Muscle of leg (tissue), 11 donors: ENCODE results near the gene IFNA8. TPM values are rescaled to one million over a fixed set of nuclear protein-coding genes. Genes with fewer than 3 reads are reported as not detected.
"Not testable (repeated sequence)": the region's sequence is repeated elsewhere in the genome, so short reads cannot be mapped to it uniquely, and the experiment has no call there.

Source experiments
- DNase-seq: peaks from one replicate; pipeline ENCODE4 v3.0.0; 2013
- H3K27ac ChIP-seq: one replicate; pipeline ENCODE4 v1.5.1; 2013; ENCODE audit warnings: mild to moderate bottlenecking, low read length, control low read depth
- H3K27me3 ChIP-seq: one replicate; pipeline ENCODE4 v1.6.1; 2013; ENCODE audit warnings: low read length; ENCODE audit not compliant: control insufficient read depth, insufficient read depth
- H3K36me3 ChIP-seq: one replicate; pipeline ENCODE4 v1.6.1; 2013; ENCODE audit warnings: low read length; ENCODE audit not compliant: control insufficient read depth, insufficient read depth
- H3K4me1 ChIP-seq: one replicate; pipeline ENCODE4 v1.6.1; 2013; ENCODE audit warnings: low read length; ENCODE audit not compliant: control insufficient read depth, insufficient read depth
- H3K4me3 ChIP-seq: one replicate; pipeline ENCODE4 v1.5.1; 2013; ENCODE audit warnings: low read length, control low read depth
- H3K9me3 ChIP-seq: replicated peaks from 2 replicates; pipeline ENCODE4 v1.6.1; 2013; ENCODE audit warnings: low read depth, low read length; ENCODE audit not compliant: control insufficient read depth
- WGBS: methylation state at CpG from one replicate; pipeline ENCODE4 v1.1.5; 2013; ENCODE audit warnings: missing lambda C conversion rate; ENCODE audit not compliant: insufficient coverage; 5-methylcytosine and 5-hydroxymethylcytosine counted together
- polyA plus RNA-seq, 8 donors: library from polyadenylated mRNA; unstranded; fragments of 120-200 nt; gene quantifications; one replicate each; pipeline versions ENCODE4 v1.2.1 to v1.2.3, GENCODE V29; 2013; ENCODE audit warnings: inconsistent platforms in 1 of 8, low replicate concordance in 1 of 8; ENCODE audit not compliant: insufficient read length in 8 of 8, insufficient read depth in 1 of 8
- total RNA-seq: library from RNA; stranded (reverse); fragments of 120-200 nt; gene quantifications from one replicate; pipeline ENCODE4 v1.2.4, GENCODE V29; 2013

The IFNA8 gene
- total and polyA plus RNA-seq, 9 donors, result not detected

DNA sequence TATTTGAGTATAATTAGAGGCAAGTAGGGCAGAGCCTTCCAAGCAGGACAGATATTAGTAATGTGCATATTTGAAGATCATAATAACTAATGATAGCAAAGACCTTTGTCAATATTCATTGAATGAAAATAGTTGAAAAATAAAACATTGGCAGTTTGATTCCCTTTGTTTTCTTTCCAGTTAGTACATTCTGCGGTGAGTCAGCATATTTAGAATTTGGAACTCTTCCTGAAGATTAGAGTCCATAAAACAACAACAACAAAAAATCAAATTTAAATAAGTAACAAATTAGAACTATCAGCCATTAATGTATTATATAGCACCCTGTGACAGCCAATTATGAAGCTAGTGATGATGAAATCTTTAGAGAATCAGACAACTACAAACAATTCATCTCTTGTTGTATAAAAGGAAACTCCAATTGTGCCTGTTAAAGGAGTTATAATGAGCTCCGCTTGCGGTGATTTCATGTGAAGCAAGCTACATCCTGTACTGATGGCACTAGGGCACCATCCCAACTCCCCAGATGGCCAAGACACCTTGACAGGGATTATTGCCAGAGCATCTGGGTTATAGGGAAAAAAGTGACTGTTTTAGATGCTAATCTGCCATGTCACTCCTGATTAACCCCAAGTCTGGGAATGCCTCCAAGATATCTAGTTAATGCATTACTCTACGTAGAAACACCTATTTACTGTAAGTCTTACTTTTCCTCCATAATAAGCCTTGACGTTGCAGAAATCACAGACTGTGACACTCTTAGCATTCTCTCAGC, 6.8 kb downstream of the IFNA8 start:
- no peaks in the 10 kb centered on the region for H3K9me3 ChIP-seq
- 44% methylated on average over 2 of the region's 5 CpGs for WGBS
- no peaks in the 10 kb centered on the region for H3K27me3 ChIP-seq

DNA sequence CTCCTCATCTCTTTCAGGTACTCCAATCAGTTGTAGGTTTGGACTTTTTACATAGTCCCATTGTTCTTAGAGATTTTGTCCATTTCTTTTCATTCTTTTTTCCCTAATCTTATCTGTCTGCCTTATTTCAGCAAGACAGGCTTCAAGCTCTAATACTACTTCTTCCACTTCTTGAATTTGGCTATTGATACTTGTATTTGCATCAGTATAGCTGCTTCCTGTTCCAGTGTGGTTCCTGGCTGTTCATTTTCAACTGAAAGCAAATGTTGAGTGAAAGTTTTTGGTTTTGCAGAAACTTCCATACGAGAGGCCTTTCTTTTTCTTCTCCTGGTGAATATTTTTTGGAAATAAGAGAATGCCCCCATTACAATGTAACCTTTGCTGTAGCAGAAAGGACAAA, 19.3 kb downstream of the IFNA8 start:
- no peak overlapping the region for H3K27ac ChIP-seq
- no peak for DNase-seq
- H3K27me3 ChIP-seq, result no peaks in the 10 kb centered on the region
- H3K4me3 ChIP-seq, result no peak overlapping the region
- no peaks in the 10 kb centered on the region for H3K36me3 ChIP-seq
- no peaks in the 10 kb centered on the region for H3K4me1 ChIP-seq
- H3K9me3 ChIP-seq, result no peaks in the 10 kb centered on the region
- no CpG with 5 or more reads among the region's 1 CpG for WGBS

More for the DNA sequence above, 6.8 kb downstream of the IFNA8 start:
- H3K27ac ChIP-seq, result no peak overlapping the region
- H3K36me3 ChIP-seq, result no peaks in the 10 kb centered on the region
- no peak overlapping the region for H3K4me3 ChIP-seq
- DNase-seq, result no peak
- no peaks in the 10 kb centered on the region for H3K4me1 ChIP-seq

DNA sequence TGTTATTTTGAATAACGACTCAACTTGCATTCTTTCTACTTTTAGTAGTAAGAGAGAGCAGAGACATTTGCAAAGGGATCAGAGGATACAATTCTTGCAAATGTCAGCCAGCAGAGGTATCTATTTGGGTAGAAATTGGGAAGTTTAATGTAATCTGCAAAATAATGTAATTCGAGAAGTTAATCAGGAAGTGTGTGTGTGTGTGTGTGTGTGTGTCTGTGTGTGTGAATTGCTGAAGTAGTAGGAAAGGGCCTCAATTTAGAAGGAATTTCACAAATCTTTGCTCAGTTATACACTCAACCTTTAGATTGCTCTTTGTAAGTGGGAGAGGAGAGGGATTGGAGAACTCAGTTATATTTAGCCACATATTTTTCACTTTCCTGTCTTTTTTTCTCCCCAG, 20.3 kb downstream of the IFNA8 start:
- Histone ChIP-seq H3K27ac (no peak overlapping the region), H3K9me3 (no peaks in the 10 kb centered on the region), H3K4me1 (no peaks in the 10 kb centered on the region), H3K27me3 (no peaks in the 10 kb centered on the region), H3K4me3 (no peak overlapping the region), H3K36me3 (no peaks in the 10 kb centered on the region)
- DNase-seq, result peak; percentile 4
- WGBS, result no CpG with 5 or more reads among the region's 2 CpGs

DNA sequence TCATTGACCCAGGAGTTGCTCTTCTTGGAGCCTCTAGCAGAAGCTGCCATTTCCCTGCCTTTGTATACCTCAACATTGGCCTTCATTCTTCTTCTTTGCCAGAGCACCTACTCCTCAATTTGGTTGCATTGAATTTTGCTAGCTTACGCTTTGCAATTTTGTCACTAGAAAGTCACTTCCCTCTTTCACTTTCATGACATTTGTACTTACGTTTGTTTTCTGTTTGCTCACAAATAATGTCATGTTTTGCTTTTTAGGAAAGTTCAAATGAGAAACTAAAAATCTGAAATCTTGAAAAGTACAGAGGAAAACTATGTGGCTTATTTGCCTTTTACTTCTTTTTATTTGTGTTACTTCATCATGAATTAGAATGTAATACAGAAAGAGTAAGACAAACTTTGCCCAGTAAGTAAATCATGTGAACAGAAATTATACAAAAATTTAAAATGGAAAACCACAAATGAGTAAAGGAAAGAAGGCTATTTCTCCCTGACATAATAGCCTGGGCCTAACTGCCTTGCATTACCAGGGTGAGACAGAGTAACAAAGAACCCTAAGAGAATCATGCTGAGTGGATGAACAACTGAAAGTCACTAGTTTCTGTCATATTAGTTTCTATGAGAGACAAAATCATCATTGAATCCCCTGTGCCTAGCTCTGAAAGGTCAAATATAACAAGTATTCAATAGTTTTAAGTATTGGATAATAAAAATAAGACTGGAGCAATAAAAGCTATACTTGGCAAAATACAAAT, 23.9 kb downstream of the IFNA8 start:
- no peak overlapping the region for H3K4me3 ChIP-seq
- DNase-seq, result peak; percentile 8
- H3K27ac ChIP-seq, result no peak overlapping the region
- H3K4me1 ChIP-seq, result no peaks in the 10 kb centered on the region
- no peaks in the 10 kb centered on the region for H3K9me3 ChIP-seq
- no peaks in the 10 kb centered on the region for H3K27me3 ChIP-seq
- H3K36me3 ChIP-seq, result no peaks in the 10 kb centered on the region
- no CpG with 5 or more reads among the region's 2 CpGs for WGBS

DNA sequence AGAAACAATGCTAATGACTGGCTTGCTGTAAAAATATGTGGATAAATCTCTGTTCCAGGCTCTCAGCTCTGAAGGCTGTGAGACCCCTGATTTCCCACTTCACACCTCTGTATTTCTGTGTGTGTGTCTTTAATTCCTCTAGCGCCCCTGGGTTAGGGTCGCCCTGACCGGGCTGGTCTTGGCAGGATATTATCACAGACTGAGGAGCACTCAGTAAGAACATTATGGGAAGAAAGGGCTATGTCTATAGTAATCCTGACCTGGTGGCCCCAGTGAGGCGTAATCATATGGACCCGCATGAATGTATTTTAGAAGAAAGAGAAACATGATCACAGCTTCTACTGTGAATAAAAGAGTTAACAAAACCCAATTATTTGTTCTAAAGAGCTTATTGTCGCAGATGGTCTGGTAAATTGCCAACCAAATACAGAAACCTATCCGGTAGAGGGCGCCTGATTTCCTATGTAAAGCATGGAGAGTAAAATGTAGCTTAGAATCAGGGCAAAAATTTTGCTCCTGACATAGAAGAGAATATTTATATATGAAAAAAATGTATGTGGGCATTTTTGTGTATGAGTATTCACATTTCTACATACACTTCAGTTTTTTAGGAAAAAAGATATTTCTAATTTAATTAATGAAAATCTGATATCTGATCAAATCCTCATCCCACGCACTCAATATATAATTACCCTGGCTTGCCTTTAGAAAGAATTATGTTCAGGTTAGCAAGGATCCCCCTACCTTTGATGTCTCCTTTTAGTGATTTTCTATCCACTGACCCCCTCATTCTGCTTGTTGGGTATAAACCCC, 25.5 kb downstream of the IFNA8 start:
- Histone ChIP-seq H3K9me3 (no peaks in the 10 kb centered on the region), H3K36me3 (no peaks in the 10 kb centered on the region), H3K4me1 (no peaks in the 10 kb centered on the region), H3K27ac (no peak overlapping the region), H3K4me3 (no peak overlapping the region), H3K27me3 (no peaks in the 10 kb centered on the region)
- WGBS, result no CpG with 5 or more reads among the region's 9 CpGs
- DNase-seq, result peak; percentile 41

DNA sequence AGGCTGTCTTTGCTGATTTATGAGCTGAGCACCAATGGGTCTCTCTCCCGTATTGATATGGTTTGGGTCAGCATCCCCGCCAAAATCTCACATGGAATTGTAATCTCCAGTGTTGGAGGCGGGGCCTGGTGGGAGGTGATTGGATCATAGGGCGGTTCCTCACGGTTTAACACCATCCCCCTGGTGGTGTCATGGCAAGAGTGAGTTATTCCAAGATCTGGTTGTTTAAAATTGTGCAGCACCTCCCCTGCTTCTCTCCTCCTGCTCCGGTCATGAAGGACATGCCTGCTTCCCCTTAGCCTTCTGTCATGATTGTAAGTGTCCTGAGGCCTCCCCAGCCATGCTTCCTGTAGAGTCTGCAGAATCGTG, 26.1 kb downstream of the IFNA8 start:
- H3K9me3 ChIP-seq, H3K27ac ChIP-seq, DNase-seq, H3K4me3 ChIP-seq, H3K36me3 ChIP-seq, H3K4me1 ChIP-seq, H3K27me3 ChIP-seq: not testable (repeated sequence)
- 57% methylated on average over 1 of the region's 7 CpGs for WGBS

DNA sequence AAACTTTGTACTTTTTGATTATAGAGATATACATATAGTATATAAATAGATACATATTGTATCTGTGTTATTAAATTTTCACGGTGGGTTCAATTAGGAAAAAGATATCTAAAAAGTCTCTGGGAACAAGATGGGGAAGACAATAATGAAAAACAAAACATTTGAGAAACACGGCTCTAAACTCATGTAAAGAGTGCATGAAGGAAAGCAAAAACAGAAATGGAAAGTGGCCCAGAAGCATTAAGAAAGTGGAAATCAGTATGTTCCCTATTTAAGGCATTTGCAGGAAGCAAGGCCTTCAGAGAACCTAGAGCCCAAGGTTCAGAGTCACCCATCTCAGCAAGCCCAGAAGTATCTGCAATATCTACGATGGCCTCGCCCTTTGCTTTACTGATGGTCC, 31.2 kb downstream of the IFNA8 start, which contains the start of gene IFNA1:
Gene IFNA1, plus strand, starts transcription at position 301 of the 400 bp plus-strand sequence. Its CDS starts 69 bp downstream, at position 370.
- no peak for DNase-seq
- Histone ChIP-seq H3K27ac (no peak within 1 kb of the TSS), H3K27me3 (no peaks in the 10 kb centered on the region), H3K9me3 (no peaks in the 10 kb centered on the region), H3K36me3 (no peaks in the 10 kb centered on the region), H3K4me3 (no peak within 1 kb of the TSS), H3K4me1 (no peaks in the 10 kb centered on the region)
- WGBS, result no CpG with 5 or more reads among the region's 4 CpGs

DNA sequence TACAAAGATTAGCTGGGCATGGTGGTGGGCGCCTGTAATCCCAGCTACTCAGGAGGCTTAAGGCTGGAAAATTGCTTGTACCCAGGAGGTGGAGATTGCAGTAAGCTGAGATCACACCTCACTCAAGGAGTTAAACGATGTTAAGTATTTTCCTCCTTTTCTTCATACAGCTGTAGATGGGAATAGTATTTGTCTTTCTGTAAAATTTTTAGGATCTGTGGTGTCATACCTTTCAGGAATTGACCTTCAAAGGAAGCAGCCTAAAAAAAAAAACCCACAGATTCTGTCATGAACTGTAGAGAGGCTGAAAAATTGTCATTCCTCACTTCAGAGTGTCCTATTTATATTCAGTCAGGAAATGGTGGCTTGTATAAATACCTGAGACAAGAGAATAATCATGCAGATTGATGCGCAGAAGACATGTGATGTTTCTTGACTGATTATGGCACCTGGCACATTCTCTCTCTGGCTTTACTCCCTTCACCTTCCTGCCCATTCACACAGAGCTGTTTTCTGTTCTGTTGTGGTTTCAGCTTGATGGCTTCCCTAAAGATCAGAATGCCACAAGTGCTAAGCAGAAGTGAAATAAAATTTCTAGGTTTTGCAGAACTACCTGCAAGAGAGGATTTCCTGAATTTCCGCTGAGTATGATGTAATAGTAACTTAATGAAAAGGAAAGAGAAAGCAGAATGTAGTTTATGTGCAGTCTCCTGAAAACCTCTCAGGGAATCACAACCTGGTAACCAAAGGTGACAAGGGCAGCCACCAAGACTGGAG, 35.1 kb downstream of the IFNA8 start:
- peaks cover 2% of the 10 kb centered on the region for H3K27me3 ChIP-seq
- WGBS, result 57% methylated on average over 1 of the region's 4 CpGs
- no peak overlapping the region for H3K27ac ChIP-seq
- H3K9me3 ChIP-seq, result no peaks in the 10 kb centered on the region
- H3K4me3 ChIP-seq, result no peak overlapping the region
- no peaks in the 10 kb centered on the region for H3K36me3 ChIP-seq
- H3K4me1 ChIP-seq, result no peaks in the 10 kb centered on the region
- peak; percentile 18 for DNase-seq

DNA sequence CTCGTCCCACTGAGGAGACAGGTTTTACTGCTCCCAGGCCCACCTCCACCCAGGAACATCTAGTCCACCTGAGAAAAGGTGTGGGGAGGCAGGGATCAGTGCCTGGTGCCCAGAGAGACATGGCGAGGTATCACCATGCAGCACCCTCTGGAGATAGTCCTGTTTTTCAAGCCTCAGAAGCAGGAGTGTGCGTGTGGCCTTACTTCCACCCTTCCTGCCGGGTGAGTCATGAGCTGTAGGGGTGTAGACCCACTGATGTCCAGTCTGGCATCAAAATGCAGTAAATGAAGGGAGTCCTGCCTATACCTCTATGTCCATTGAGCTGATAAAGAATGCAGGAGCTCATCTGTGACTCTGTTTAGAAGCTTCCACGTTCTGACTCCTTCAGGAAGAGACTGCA, 40.4 kb downstream of the IFNA8 start:
- H3K4me1 ChIP-seq, H3K27ac ChIP-seq, H3K4me3 ChIP-seq, H3K36me3 ChIP-seq, H3K9me3 ChIP-seq, H3K27me3 ChIP-seq, DNase-seq: not testable (repeated sequence)
- 100% methylated on average over 2 of the region's 5 CpGs for WGBS
